HCT116 (cell line): ENCODE results near the gene NKIRAS2. TPM values are rescaled to one million over a fixed set of nuclear protein-coding genes. Genes with fewer than 3 reads are reported as not detected.

ENCODE experiments used
- ATAC-seq: fragments of 200-7000 bp; cut with Tn5 transposase; 2 replicates; pipeline ENCODE4 v1.9.1; 2020; ENCODE audit warnings: mild to moderate bottlenecking, moderate library complexity
- BruUV-seq: library from RNA; stranded (reverse); fragments of 400-500 nt; replicated peaks from 2 replicates; lab custom pipeline; 2021; lab: Mats Ljungman, UMichigan
- CTCF ChIA-PET: fragments of 300-600 bp; sonication (Branson Sonifier 250); formaldehyde crosslinking; loops from one replicate; lab custom pipeline; 2021; ENCODE audit warnings: antibody characterized with exemption; lab: Charles Lee
- POLR2A ChIA-PET: fragments of 300-600, 350-600 bp; sonication (Branson Sonifier 250); formaldehyde crosslinking; loops from one replicate; lab custom pipeline; 2021; ENCODE audit warnings: antibody characterized with exemption; lab: Charles Lee
- RAD21 ChIA-PET, 2 experiments: fragments of 300-600 bp; sonication (Branson Sonifier 250); formaldehyde crosslinking; loops; one replicate each; lab custom pipeline; 2023; ENCODE audit warnings: low total read pairs in 2 of 2; ENCODE audit not compliant: uncharacterized antibody in 2 of 2, unreplicated experiment in 2 of 2, low non-redundant PET in 1 of 2; lab: Charles Lee
- DNase-seq: peaks from one replicate; pipeline ENCODE4 v3.0.0-alpha.2; 2010; ENCODE audit warnings: low read depth, low spot score
- H2AFZ ChIP-seq: fragments of 200-600 bp; shearing (Covaris generic), sonication (generic); 2 replicates; pipeline ENCODE4 v1.6.1; 2017; ENCODE audit warnings: low read depth, mixed run types, mixed read lengths, antibody characterized with exemption, low read length; ENCODE audit not compliant: poor library complexity, severe bottlenecking
- H3K27ac ChIP-seq: 2 replicates; pipeline ENCODE4 v1.5.1; 2012; ENCODE audit warnings: low read depth, low read length
- H3K27me3 ChIP-seq: fragments of 200-600 bp; sonication (generic); 2 replicates; pipeline ENCODE4 v1.6.1; 2016; ENCODE audit warnings: mixed run types, low read length, mixed read lengths; ENCODE audit not compliant: insufficient read depth
- H3K36me3 ChIP-seq, 2 experiments: fragments of 200-500 bp in 1 of 2; fragments of 200-600 bp in 1 of 2; sonication (Bioruptor generic) in 1 of 2; sonication (generic) in 1 of 2; 2 replicates each; pipeline versions ENCODE4 v1.5.1 to v1.6.1; 2014 to 2016; ENCODE audit warnings: low read length in 2 of 2, inconsistent platforms in 1 of 2, mixed read lengths in 1 of 2, mixed run types in 1 of 2; ENCODE audit not compliant: insufficient read depth in 2 of 2, control insufficient read depth in 1 of 2
- H3K4me1 ChIP-seq, 2 experiments: fragments of 200-600 bp in 1 of 2; sonication (generic) in 1 of 2; 2 replicates each; pipeline versions ENCODE4 v1.5.1 to v1.6.1; 2012 to 2017; ENCODE audit warnings: low read length in 2 of 2, inconsistent platforms in 1 of 2, mild to moderate bottlenecking in 1 of 2, mixed read lengths in 1 of 2, mixed run types in 1 of 2, moderate library complexity in 1 of 2; ENCODE audit not compliant: insufficient read depth in 2 of 2, control insufficient read depth in 1 of 2
- H3K4me2 ChIP-seq: fragments of 200-600 bp; sonication (generic); 2 replicates; pipeline ENCODE4 v1.6.1; 2017; ENCODE audit warnings: mixed run types, low read length, mixed read lengths
- H3K4me3 ChIP-seq, 2 experiments: fragments of 200-600 bp in 1 of 2; sonication (generic) in 1 of 2; replicated peaks in 1 of 2; 2 replicates each; pipeline ENCODE4 v1.5.1; 2011 to 2016; ENCODE audit warnings: low read length in 2 of 2, control low read depth in 1 of 2, low read depth in 1 of 2, mild to moderate bottlenecking in 1 of 2, mixed read lengths in 1 of 2, mixed run types in 1 of 2
- H3K79me2 ChIP-seq: fragments of 200-600 bp; sonication (generic); 2 replicates; pipeline ENCODE4 v1.6.1; 2017; ENCODE audit warnings: mild to moderate bottlenecking, mixed run types, low read length, moderate library complexity, mixed read lengths; ENCODE audit not compliant: insufficient read depth
- H3K9ac ChIP-seq: fragments of 200-600 bp; sonication (generic); 2 replicates; pipeline ENCODE4 v1.6.1; 2016; ENCODE audit warnings: low read length, mixed read lengths
- H3K9me2 ChIP-seq: fragments of 200-600 bp; sonication (generic), shearing (Covaris generic); 2 replicates; pipeline ENCODE4 v1.6.1; 2017; ENCODE audit warnings: mixed run types, mild to moderate bottlenecking, moderate library complexity; ENCODE audit not compliant: insufficient read depth
- H3K9me3 ChIP-seq, 2 experiments: fragments of 200-500 bp in 1 of 2; fragments of 200-600 bp in 1 of 2; sonication (Bioruptor generic) in 1 of 2; sonication (generic) in 1 of 2; 2 replicates each; pipeline ENCODE4 v1.6.1; 2014 to 2017; ENCODE audit warnings: low read length in 2 of 2, mixed read lengths in 2 of 2, inconsistent platforms in 1 of 2, low read depth in 1 of 2, mild to moderate bottlenecking in 1 of 2, mixed run types in 1 of 2, moderate library complexity in 1 of 2; ENCODE audit not compliant: control insufficient read depth in 1 of 2, insufficient read depth in 1 of 2
- H4K20me1 ChIP-seq: fragments of 200-600 bp; sonication (generic), shearing (Covaris generic); 2 replicates; pipeline ENCODE4 v1.6.1; 2017; ENCODE audit warnings: mixed run types, mild to moderate bottlenecking, moderate library complexity; ENCODE audit not compliant: insufficient read depth
- ATF3 ChIP-seq: IDR thresholded peaks from 2 replicates; pipeline ENCODE4 v1.6.1; 2012
- CBX3 ChIP-seq: IDR thresholded peaks from 2 replicates; pipeline ENCODE4 v1.6.1; 2012; ENCODE audit warnings: low read depth
- CEBPB ChIP-seq: IDR thresholded peaks from 2 replicates; pipeline ENCODE4 v1.6.1; 2012; ENCODE audit warnings: low read depth
- EGR1 ChIP-seq: IDR thresholded peaks from 2 replicates; pipeline ENCODE4 v1.6.1; 2012; ENCODE audit warnings: low read depth
- ELF1 ChIP-seq: IDR thresholded peaks from 2 replicates; pipeline ENCODE4 v1.6.1; 2012; ENCODE audit warnings: low read depth, borderline replicate concordance
- EZH2phosphoT487 ChIP-seq: fragments of 200-600 bp; IDR thresholded peaks from 2 replicates; pipeline ENCODE4 v1.6.1; 2018; ENCODE audit warnings: antibody characterized with exemption, borderline replicate concordance
- FOSL1 ChIP-seq: IDR thresholded peaks from 2 replicates; pipeline ENCODE4 v1.6.1; 2012; ENCODE audit warnings: low read depth
- JUND ChIP-seq: IDR thresholded peaks from 2 replicates; pipeline ENCODE4 v1.6.1; 2012
- MAX ChIP-seq: IDR thresholded peaks from 2 replicates; pipeline ENCODE4 v1.6.1; 2012
- POLR2A ChIP-seq: IDR thresholded peaks from 2 replicates; pipeline ENCODE4 v1.7.0; 2011; ENCODE audit warnings: borderline replicate concordance; ENCODE audit not compliant: insufficient read depth, insufficient read length; ENCODE audit errors: extremely low read depth
- RAD21 ChIP-seq: IDR thresholded peaks from 2 replicates; pipeline ENCODE4 v1.6.1; 2012; ENCODE audit warnings: low read depth, mild to moderate bottlenecking
- REST ChIP-seq: IDR thresholded peaks from 2 replicates; pipeline ENCODE4 v1.6.1; 2012; ENCODE audit warnings: low read depth
- TCF7L2 ChIP-seq: IDR thresholded peaks from 2 replicates; pipeline ENCODE4 v1.7.0; 2011; ENCODE audit warnings: borderline replicate concordance, inconsistent platforms; ENCODE audit not compliant: insufficient read depth, insufficient read length; ENCODE audit errors: extremely low read depth
- YY1 ChIP-seq: IDR thresholded peaks from 2 replicates; pipeline ENCODE4 v1.6.1; 2011; ENCODE audit warnings: low read length, low read depth, moderate library complexity, mild to moderate bottlenecking; ENCODE audit not compliant: insufficient replicate concordance; ENCODE audit errors: extremely low read depth
- ZBTB33 ChIP-seq: IDR thresholded peaks from 2 replicates; pipeline ENCODE4 v1.6.1; 2011; ENCODE audit warnings: mild to moderate bottlenecking, low read length, moderate library complexity; ENCODE audit not compliant: insufficient replicate concordance; ENCODE audit errors: extremely low read depth
- ZFX ChIP-seq: fragments of 450-650 bp; IDR thresholded peaks from 2 replicates; pipeline ENCODE4 v1.6.1; 2017
- ZNF274 ChIP-seq: fragments of 200-500 bp; sonication (Bioruptor generic); IDR thresholded peaks from 2 replicates; pipeline ENCODE4 v1.6.1; 2014; ENCODE audit warnings: mild to moderate bottlenecking, low read depth, low read length, inconsistent platforms
- intact Hi-C: fragments of 100-400 bp; cut with micrococcal nuclease; formaldehyde crosslinking; loops from 2 replicates; pipeline ENCODE4 v1.10.0; 2022
- total RNA-seq: library from RNA; stranded (reverse); gene quantifications from one replicate; pipeline ENCODE4 v1.2.1, GENCODE V29; 2021; ENCODE audit not compliant: unreplicated experiment

The NKIRAS2 gene
- total RNA-seq, 1 experiment from 2014 or later, result 26.4 TPM

- no peaks in the 10 kb centered on the region for H4K20me1 ChIP-seq
- TF ChIP-seq EZH2phosphoT487, result no peak
- TF ChIP-seq REST, result no peak
- TF ChIP-seq CEBPB, result no peak
- no peak for TF ChIP-seq RAD21
- TF ChIP-seq MAX, result no peak
- TF ChIP-seq FOSL1, result no peak
- no peak for TF ChIP-seq YY1
- TF ChIP-seq ELF1, result no peak
- TF ChIP-seq POLR2A, result no peak
- TF ChIP-seq ZNF274, result no peak
- no peak for TF ChIP-seq TCF7L2
- TF ChIP-seq CBX3, result no peak
- no peak for TF ChIP-seq JUND
- no peak for TF ChIP-seq ZFX
- TF ChIP-seq EGR1, result no peak
- TF ChIP-seq ZBTB33, result no peak
- TF ChIP-seq ATF3, result no peak
- H3K4me3 ChIP-seq, result no peak overlapping the region
- no peaks in the 10 kb centered on the region for H3K36me3 ChIP-seq
- no peaks in the 10 kb centered on the region for H3K9me3 ChIP-seq
- no TSS peak for BruUV-seq
- ChIA-PET CTCF (no interaction called here), POLR2A (no interaction called here), RAD21 (no interaction called here)
- intact Hi-C loops, result no loop called here
- H3K9me2 ChIP-seq, result no peaks in the 10 kb centered on the region
- ATAC-seq, result no peak
- no peak overlapping the region for H3K4me2 ChIP-seq
- no peak overlapping the region for H2AFZ ChIP-seq
- H3K4me1 ChIP-seq, result peaks cover 8 to 22% of the 10 kb centered on the region in 2 experiments; a peak in 3 of 4 replicates
- H3K9ac ChIP-seq, result no peak overlapping the region
- H3K27me3 ChIP-seq, result no peaks in the 10 kb centered on the region
- H3K27ac ChIP-seq, result no peak overlapping the region
- DNase-seq, result no peak
- no peaks in the 10 kb centered on the region for H3K79me2 ChIP-seq
These were observed 27.5 kb downstream of the NKIRAS2 start for GRCh38 chr17:42047343-42047742.
